Measurements from ENCODE around the gene TBC1D16.

The TBC1D16 gene

GRCh38 chr17:80080081-80080480, 44.4 kb upstream of the TBC1D16 start:
- H3K27me3 ChIP-seq (replicated peaks; ENCODE audit: control insufficient read depth, insufficient read depth, low read length), result no peaks in the 10 kb centered on the region; the same call in 1 of the 2 replicates
- TF ChIP-seq CTCF (IDR thresholded peaks at IDR 0.05; ENCODE audit: insufficient read depth, low read length, poor library complexity, severe bottlenecking), result no peak
- no peaks in the 10 kb centered on the region for H3K36me3 ChIP-seq (ENCODE audit: control insufficient read depth, insufficient read depth, low read length)

GRCh38 chr17:80072410-80072809, 36.7 kb upstream of the TBC1D16 start:
- H3K27me3 ChIP-seq (replicated peaks; ENCODE audit: control insufficient read depth, insufficient read depth, low read length), result no peaks in the 10 kb centered on the region; the same call in none of the 2 replicates
- no peak for TF ChIP-seq CTCF (IDR thresholded peaks at IDR 0.05; ENCODE audit: insufficient read depth, low read length, poor library complexity, severe bottlenecking)
- no peak overlapping the region for H3K4me3 ChIP-seq (replicated peaks; ENCODE audit: low read depth, low read length)
- H3K36me3 ChIP-seq (ENCODE audit: control insufficient read depth, insufficient read depth, low read length), result no peaks in the 10 kb centered on the region
- DNase-seq (ENCODE audit: extremely low read depth, insufficient read length), result no peak

More at GRCh38 chr17:80080081-80080480, 44.4 kb upstream of the TBC1D16 start:
- H3K4me3 ChIP-seq (replicated peaks; ENCODE audit: low read depth, low read length), result no peak overlapping the region
- DNase-seq (ENCODE audit: extremely low read depth, insufficient read length), result no peak

GRCh38 chr17:80071116-80071841, 35.6 kb upstream of the TBC1D16 start:
- no peak for TF ChIP-seq CTCF (IDR thresholded peaks at IDR 0.05; ENCODE audit: insufficient read depth, low read length, poor library complexity, severe bottlenecking)
- H3K27me3 ChIP-seq (replicated peaks; ENCODE audit: control insufficient read depth, insufficient read depth, low read length), result no peaks in the 10 kb centered on the region; the same call in none of the 2 replicates
- H3K36me3 ChIP-seq (ENCODE audit: control insufficient read depth, insufficient read depth, low read length), result no peaks in the 10 kb centered on the region
- H3K4me3 ChIP-seq (replicated peaks; ENCODE audit: low read depth, low read length), result no peak overlapping the region
- DNase-seq (ENCODE audit: extremely low read depth, insufficient read length), result no peak

- Histone ChIP-seq H3K4me3 (replicated peaks; ENCODE audit: low read depth, low read length) (no peak overlapping the region), H3K27me3 (replicated peaks; ENCODE audit: control insufficient read depth, insufficient read depth, low read length) (no peaks in the 10 kb centered on the region; the same call in none of the 2 replicates), H3K36me3 (ENCODE audit: control insufficient read depth, insufficient read depth, low read length) (no peaks in the 10 kb centered on the region)
Observed at GRCh38 chr17:80070375-80071115, 34.9 kb upstream of the TBC1D16 start.

More at GRCh38 chr17:80070375-80071115, 34.9 kb upstream of the TBC1D16 start:
- no peak for TF ChIP-seq CTCF (IDR thresholded peaks at IDR 0.05; ENCODE audit: insufficient read depth, low read length, poor library complexity, severe bottlenecking)
- DNase-seq (ENCODE audit: extremely low read depth, insufficient read length), result no peak
